Karpas-422 (cell line): Measurements from ENCODE around the gene ZXDC. TPM values are rescaled to one million over a fixed set of nuclear protein-coding genes. Genes with fewer than 3 reads are reported as not detected.

Experiments
- DNase-seq: peaks from one replicate; pipeline ENCODE4 v3.0.0-alpha.2; 2015
- H2AFZ ChIP-seq: fragments of 200-600 bp; sonication (generic); 2 replicates; pipeline ENCODE4 v1.6.1; 2014; ENCODE audit warnings: antibody characterized with exemption, low read length, mixed read lengths
- H3K27ac ChIP-seq: fragments of 200-600 bp; sonication (generic); 2 replicates; pipeline ENCODE4 v1.5.1; 2014; ENCODE audit warnings: mild to moderate bottlenecking, low read length, moderate library complexity
- H3K27me3 ChIP-seq: fragments of 200-600 bp; sonication (generic); 2 replicates; pipeline ENCODE4 v1.6.1; 2014; ENCODE audit warnings: low read length, mixed read lengths
- H3K36me3 ChIP-seq: fragments of 200-600 bp; sonication (generic); 2 replicates; pipeline ENCODE4 v1.6.1; 2014; ENCODE audit warnings: low read length, mixed read lengths; ENCODE audit not compliant: insufficient read depth
- H3K4me1 ChIP-seq: fragments of 200-600 bp; sonication (generic); 2 replicates; pipeline ENCODE4 v1.6.1; 2014; ENCODE audit warnings: mild to moderate bottlenecking, low read length, mixed read lengths
- H3K4me2 ChIP-seq: fragments of 200-600 bp; sonication (generic); 2 replicates; pipeline ENCODE4 v1.6.1; 2014; ENCODE audit warnings: low read length, low read depth, mild to moderate bottlenecking; ENCODE audit not compliant: poor library complexity, severe bottlenecking
- H3K4me3 ChIP-seq: fragments of 200-600 bp; sonication (generic); 2 replicates; pipeline ENCODE4 v1.5.1; 2014; ENCODE audit warnings: mild to moderate bottlenecking, antibody characterized with exemption, low read length, mixed read lengths
- H3K79me2 ChIP-seq: fragments of 200-600 bp; sonication (generic); 2 replicates; pipeline ENCODE4 v1.6.1; 2014; ENCODE audit warnings: mild to moderate bottlenecking, low read length, mixed read lengths
- H3K9ac ChIP-seq: fragments of 200-600 bp; sonication (generic); 2 replicates; pipeline ENCODE4 v1.6.0; 2014; ENCODE audit warnings: low read length
- H3K9me2 ChIP-seq: fragments of 200-600 bp; sonication (generic), shearing (Covaris generic); replicated peaks from 2 replicates; pipeline ENCODE4 v1.6.0; 2014; ENCODE audit warnings: mild to moderate bottlenecking, low read length, moderate library complexity; ENCODE audit not compliant: insufficient read depth
- H3K9me3 ChIP-seq: fragments of 300-700, 200-600 bp; sonication (generic); 2 replicates; pipeline ENCODE4 v1.6.1; 2014; ENCODE audit warnings: low read length, mixed read lengths
- H4K20me1 ChIP-seq: fragments of 200-600 bp; sonication (generic); 2 replicates; pipeline ENCODE4 v1.6.1; 2014; ENCODE audit warnings: mild to moderate bottlenecking, antibody characterized with exemption, low read length, low read depth; ENCODE audit not compliant: insufficient read depth
- total RNA-seq: library from RNA; depleted of rRNA; stranded (reverse); fragments of >200 nt; shearing (Covaris generic); gene quantifications from 2 replicates; pipeline ENCODE4 v1.2.3, GENCODE V29; 2014; ENCODE audit warnings: low replicate concordance

ZXDC gene
- total RNA-seq, 1 experiment from 2014 or later: 18.9 TPM

- H3K9me2 ChIP-seq: no peaks in the 10 kb centered on the region
- no peak overlapping the region for H3K9ac ChIP-seq
- H3K4me1 ChIP-seq: no peaks in the 10 kb centered on the region
- H3K27ac ChIP-seq: no peak overlapping the region
- H3K36me3 ChIP-seq: peaks cover 12% of the 10 kb centered on the region; the same call in 1 of the 2 replicates
- H2AFZ ChIP-seq: no peak overlapping the region
- H4K20me1 ChIP-seq: peaks cover 7% of the 10 kb centered on the region; the same call in 1 of the 2 replicates
- H3K27me3 ChIP-seq: no peaks in the 10 kb centered on the region
- H3K79me2 ChIP-seq: peaks cover 43% of the 10 kb centered on the region
- no peak overlapping the region for H3K4me3 ChIP-seq
- no peak for DNase-seq
- H3K4me2 ChIP-seq: no peak overlapping the region
- no peaks in the 10 kb centered on the region for H3K9me3 ChIP-seq
Measured at GRCh38 chr3:126460381-126460780, 15.3 kb downstream of the ZXDC start.

DNA sequence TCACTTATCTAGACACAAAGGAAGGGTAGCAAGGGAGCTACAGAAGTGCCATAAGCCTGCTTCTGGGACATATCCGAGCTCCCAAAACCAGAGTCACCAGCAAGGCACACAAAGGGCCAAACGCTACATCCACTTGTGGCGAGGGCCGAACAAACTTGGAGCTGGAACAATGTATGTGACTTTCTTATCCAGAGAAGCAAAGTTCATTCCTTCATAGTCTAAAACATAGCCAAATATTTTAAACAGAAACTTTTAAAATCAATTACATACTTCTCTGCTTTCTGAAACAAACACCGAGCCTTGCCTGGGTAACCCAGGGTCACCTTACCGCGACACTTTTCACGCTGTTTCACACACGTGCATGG, 15.9 kb downstream of the ZXDC start:
- H3K27ac ChIP-seq: no peak overlapping the region
- no peaks in the 10 kb centered on the region for H3K27me3 ChIP-seq
- H2AFZ ChIP-seq: no peak overlapping the region
- H3K79me2 ChIP-seq: peaks cover 48% of the 10 kb centered on the region
- peaks cover 14% of the 10 kb centered on the region; the same call in 1 of the 2 replicates for H3K36me3 ChIP-seq
- H3K9ac ChIP-seq: no peak overlapping the region
- no peak overlapping the region for H3K4me3 ChIP-seq
- DNase-seq: no peak
- no peak overlapping the region for H3K4me2 ChIP-seq
- H3K9me3 ChIP-seq: no peaks in the 10 kb centered on the region
- H3K9me2 ChIP-seq: no peaks in the 10 kb centered on the region
- H4K20me1 ChIP-seq: peaks cover 7% of the 10 kb centered on the region; the same call in 1 of the 2 replicates
- H3K4me1 ChIP-seq: no peaks in the 10 kb centered on the region

DNA sequence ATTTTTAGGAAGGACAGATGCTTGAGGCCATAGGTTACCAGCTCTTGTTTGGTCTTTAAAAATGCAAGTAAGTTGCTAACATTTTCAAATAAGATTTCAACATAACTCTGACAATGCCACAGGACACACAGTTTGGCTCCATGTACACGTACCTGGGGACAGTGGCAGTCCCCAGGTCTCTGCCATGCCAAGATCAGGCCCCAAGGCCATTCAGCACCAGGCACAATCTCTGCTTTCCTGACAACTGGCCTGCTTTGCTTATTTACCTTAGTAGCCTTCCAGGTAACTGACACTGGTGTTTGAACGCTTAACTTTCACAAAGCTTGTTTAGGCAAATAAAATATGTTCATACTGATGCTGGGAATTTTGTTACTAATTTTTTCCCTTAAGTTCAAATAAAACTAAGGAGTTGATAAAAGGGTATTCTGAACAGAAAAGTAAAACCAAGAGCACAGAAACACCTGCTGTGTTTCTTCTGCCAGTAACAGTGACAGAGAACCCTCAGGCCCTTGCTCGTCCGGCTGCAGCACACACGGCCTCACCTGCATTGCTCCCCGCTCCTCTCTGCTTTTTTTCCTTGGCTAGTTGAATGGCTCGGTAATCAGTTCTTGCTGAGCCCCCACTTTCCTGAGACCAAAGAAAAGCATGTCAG, 16.5 kb downstream of the ZXDC start:
- H3K9me2 ChIP-seq: no peaks in the 10 kb centered on the region
- H3K4me2 ChIP-seq: no peak overlapping the region
- no peaks in the 10 kb centered on the region for H3K9me3 ChIP-seq
- no peak overlapping the region for H2AFZ ChIP-seq
- H3K4me1 ChIP-seq: no peaks in the 10 kb centered on the region
- H4K20me1 ChIP-seq: peaks cover 7% of the 10 kb centered on the region; the same call in 1 of the 2 replicates
- H3K36me3 ChIP-seq: peaks cover 16% of the 10 kb centered on the region; the same call in 1 of the 2 replicates
- H3K27me3 ChIP-seq: no peaks in the 10 kb centered on the region
- no peak overlapping the region for H3K9ac ChIP-seq
- H3K27ac ChIP-seq: no peak overlapping the region
- DNase-seq: no peak
- no peak overlapping the region for H3K4me3 ChIP-seq
- H3K79me2 ChIP-seq: peaks cover 50% of the 10 kb centered on the region

GRCh38 chr3:126456766-126457388, 18.8 kb downstream of the ZXDC start:
- no peak for DNase-seq
- H3K27me3 ChIP-seq: no peaks in the 10 kb centered on the region
- no peak overlapping the region for H2AFZ ChIP-seq
- H3K4me2 ChIP-seq: no peak overlapping the region
- H3K9me3 ChIP-seq: no peaks in the 10 kb centered on the region
- H3K9ac ChIP-seq: no peak overlapping the region
- peaks cover 7% of the 10 kb centered on the region; the same call in 1 of the 2 replicates for H4K20me1 ChIP-seq
- peaks cover 57% of the 10 kb centered on the region for H3K79me2 ChIP-seq
- no peak overlapping the region for H3K4me3 ChIP-seq
- no peaks in the 10 kb centered on the region for H3K9me2 ChIP-seq
- peaks cover 29% of the 10 kb centered on the region; the same call in 1 of the 2 replicates for H3K36me3 ChIP-seq
- no peak overlapping the region for H3K27ac ChIP-seq
- no peaks in the 10 kb centered on the region for H3K4me1 ChIP-seq

- Histone ChIP-seq H3K79me2 (peaks cover 57% of the 10 kb centered on the region), H3K27ac (no peak overlapping the region), H3K27me3 (no peaks in the 10 kb centered on the region), H3K4me2 (no peak overlapping the region), H3K9me3 (no peaks in the 10 kb centered on the region), H2AFZ (no peak overlapping the region), H3K9me2 (no peaks in the 10 kb centered on the region), H4K20me1 (peaks cover 7% of the 10 kb centered on the region; the same call in 1 of the 2 replicates), H3K9ac (no peak overlapping the region), H3K4me1 (no peaks in the 10 kb centered on the region), H3K4me3 (no peak overlapping the region), H3K36me3 (peaks cover 23% of the 10 kb centered on the region; the same call in 1 of the 2 replicates)
- DNase-seq: no peak
Measured at GRCh38 chr3:126456211-126456610, 19.5 kb downstream of the ZXDC start.

DNA sequence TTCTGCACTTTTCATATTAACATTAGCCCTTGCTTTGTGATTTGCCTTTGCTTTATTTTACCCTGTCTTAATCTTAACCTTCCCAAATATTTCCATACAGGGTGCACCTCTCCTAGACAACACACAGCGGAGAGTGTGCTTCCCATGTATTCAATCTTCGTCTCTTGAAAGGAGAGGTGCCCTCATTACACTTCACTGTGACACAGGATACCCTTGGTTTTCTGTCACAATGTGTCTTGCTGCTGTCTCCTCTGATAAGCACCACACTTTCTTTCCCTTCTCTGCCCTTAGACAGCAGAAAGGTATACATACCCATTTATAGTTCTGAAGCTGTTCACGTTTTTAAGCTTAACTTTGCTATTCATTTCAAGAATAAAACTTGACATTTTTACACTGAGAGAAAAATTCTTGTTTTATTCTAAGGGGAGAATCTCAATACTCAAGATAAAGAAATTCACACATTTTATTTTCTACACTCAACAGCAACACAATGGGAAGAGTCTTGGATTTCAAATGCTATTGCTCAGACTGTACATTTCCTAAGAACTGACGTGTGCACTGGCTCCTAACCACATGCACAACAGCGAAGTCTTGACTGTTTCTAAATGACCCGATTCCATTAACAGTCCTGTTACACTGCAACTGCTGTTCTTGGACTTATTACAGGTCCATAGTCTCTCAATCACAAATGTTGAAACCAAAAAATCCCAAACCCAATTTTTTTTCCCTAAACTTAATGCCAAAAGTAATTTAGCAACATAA, 21.1 kb downstream of the ZXDC start:
- H3K9me3 ChIP-seq: no peaks in the 10 kb centered on the region
- peaks cover 53% of the 10 kb centered on the region for H3K79me2 ChIP-seq
- no peak for DNase-seq
- no peak overlapping the region for H2AFZ ChIP-seq
- no peaks in the 10 kb centered on the region for H3K27me3 ChIP-seq
- no peak overlapping the region for H3K27ac ChIP-seq
- H3K9me2 ChIP-seq: no peaks in the 10 kb centered on the region
- H3K4me3 ChIP-seq: no peak overlapping the region
- H3K4me2 ChIP-seq: no peak overlapping the region
- peaks cover 19% of the 10 kb centered on the region; the same call in 1 of the 2 replicates for H3K36me3 ChIP-seq
- peaks cover 7% of the 10 kb centered on the region; the same call in 1 of the 2 replicates for H4K20me1 ChIP-seq
- H3K9ac ChIP-seq: no peak overlapping the region
- H3K4me1 ChIP-seq: no peaks in the 10 kb centered on the region

- no peaks in the 10 kb centered on the region for H3K4me1 ChIP-seq
- H3K36me3 ChIP-seq: peaks cover 19% of the 10 kb centered on the region; the same call in 1 of the 2 replicates
- no peak overlapping the region for H3K9ac ChIP-seq
- no peaks in the 10 kb centered on the region for H3K9me3 ChIP-seq
- no peak overlapping the region for H3K27ac ChIP-seq
- no peak overlapping the region for H3K4me2 ChIP-seq
- H3K9me2 ChIP-seq: no peaks in the 10 kb centered on the region
- H4K20me1 ChIP-seq: peaks cover 7% of the 10 kb centered on the region; the same call in 1 of the 2 replicates
- H2AFZ ChIP-seq: no peak overlapping the region
- H3K27me3 ChIP-seq: no peaks in the 10 kb centered on the region
- no peak overlapping the region for H3K4me3 ChIP-seq
- no peak for DNase-seq
- peaks cover 47% of the 10 kb centered on the region for H3K79me2 ChIP-seq
Measured at GRCh38 chr3:126454025-126454424, 21.7 kb downstream of the ZXDC start.

DNA sequence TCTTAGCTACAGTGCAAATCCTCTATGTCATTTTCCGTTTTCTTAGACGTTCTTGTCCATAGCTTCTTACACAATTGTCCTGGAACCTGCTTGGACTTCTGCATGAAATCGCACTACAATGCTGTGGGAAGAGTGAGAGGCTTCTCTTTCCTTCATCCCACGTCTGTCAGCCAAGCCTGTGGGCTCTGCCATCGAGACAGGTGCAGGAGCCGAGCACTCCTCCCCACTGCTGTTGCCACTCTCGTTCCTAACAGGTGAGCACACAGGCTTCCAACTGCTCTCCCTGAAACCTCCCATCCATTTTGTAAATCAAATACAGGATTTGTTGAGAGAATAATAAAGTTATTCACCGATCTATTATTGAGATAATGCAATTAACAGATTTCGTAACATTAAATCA, 23.5 kb downstream of the ZXDC start:
- Histone ChIP-seq H3K27ac (no peak overlapping the region), H3K4me1 (no peaks in the 10 kb centered on the region), H3K27me3 (no peaks in the 10 kb centered on the region), H4K20me1 (peaks cover 5% of the 10 kb centered on the region; the same call in 1 of the 2 replicates), H3K36me3 (peaks cover 19% of the 10 kb centered on the region; the same call in 1 of the 2 replicates), H3K9ac (no peak overlapping the region), H3K4me3 (no peak overlapping the region), H3K9me3 (no peaks in the 10 kb centered on the region), H3K4me2 (no peak overlapping the region), H2AFZ (no peak overlapping the region), H3K9me2 (no peaks in the 10 kb centered on the region), H3K79me2 (peaks cover 33% of the 10 kb centered on the region)
- no peak for DNase-seq
